GM13976 (cell line): Measurements from ENCODE around the gene NDUFB2.
"Not testable (repeated sequence)": the region's sequence is repeated elsewhere in the genome, so short reads cannot be mapped to it uniquely, and the experiment has no call there.

Source experiments
- DNase-seq: peaks from one replicate; pipeline ENCODE4 v3.0.0; 2012; ENCODE audit warnings: low spot score
- in situ Hi-C: fragments of 300-500 bp; cut with MboI; formaldehyde crosslinking; loops from one replicate; pipeline ENCODE4 v1.12.0; 2022; ENCODE audit warnings: low sequenced_read_pairs, mixed read lengths, inconsistent platforms; ENCODE audit not compliant: unreplicated experiment
- TF ChIP-seq, protein P1 (sequence below): IDR thresholded peaks from 2 replicates; pipeline ENCODE4 v1.5.1; 2012; ENCODE audit warnings: borderline replicate concordance, mild to moderate bottlenecking; ENCODE audit not compliant: insufficient read depth; ENCODE audit errors: extremely low read depth, missing control alignments, control extremely low read depth

NDUFB2 gene

GRCh38 chr7:140667476-140667875 is 29.0 kb upstream of the NDUFB2 start:
- TF ChIP-seq, protein P1, sequence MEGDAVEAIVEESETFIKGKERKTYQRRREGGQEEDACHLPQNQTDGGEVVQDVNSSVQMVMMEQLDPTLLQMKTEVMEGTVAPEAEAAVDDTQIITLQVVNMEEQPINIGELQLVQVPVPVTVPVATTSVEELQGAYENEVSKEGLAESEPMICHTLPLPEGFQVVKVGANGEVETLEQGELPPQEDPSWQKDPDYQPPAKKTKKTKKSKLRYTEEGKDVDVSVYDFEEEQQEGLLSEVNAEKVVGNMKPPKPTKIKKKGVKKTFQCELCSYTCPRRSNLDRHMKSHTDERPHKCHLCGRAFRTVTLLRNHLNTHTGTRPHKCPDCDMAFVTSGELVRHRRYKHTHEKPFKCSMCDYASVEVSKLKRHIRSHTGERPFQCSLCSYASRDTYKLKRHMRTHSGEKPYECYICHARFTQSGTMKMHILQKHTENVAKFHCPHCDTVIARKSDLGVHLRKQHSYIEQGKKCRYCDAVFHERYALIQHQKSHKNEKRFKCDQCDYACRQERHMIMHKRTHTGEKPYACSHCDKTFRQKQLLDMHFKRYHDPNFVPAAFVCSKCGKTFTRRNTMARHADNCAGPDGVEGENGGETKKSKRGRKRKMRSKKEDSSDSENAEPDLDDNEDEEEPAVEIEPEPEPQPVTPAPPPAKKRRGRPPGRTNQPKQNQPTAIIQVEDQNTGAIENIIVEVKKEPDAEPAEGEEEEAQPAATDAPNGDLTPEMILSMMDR = no peak
- in situ Hi-C loops = no loop called here
- no peak for DNase-seq

DNA sequence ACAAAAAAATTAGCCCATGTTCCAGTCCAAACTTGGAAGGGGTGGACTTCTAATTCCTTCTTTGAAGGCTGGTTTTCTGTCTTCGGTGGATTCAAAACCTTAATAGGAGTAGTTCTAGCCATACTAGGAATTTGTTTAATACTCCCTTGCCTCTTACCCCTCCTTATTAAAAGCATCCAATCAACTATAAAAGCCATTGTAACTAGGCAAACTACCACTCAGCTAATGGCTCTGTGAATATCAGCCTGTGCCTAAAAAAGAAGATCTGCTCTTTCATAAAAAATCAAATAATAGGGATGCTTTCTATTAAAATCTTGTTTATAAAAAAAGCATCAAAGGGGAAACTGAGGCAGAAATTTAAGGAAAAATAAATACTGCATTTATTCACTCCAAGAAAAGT is 27.9 kb upstream of the NDUFB2 start:
- TF ChIP-seq, protein P1 = no peak
- in situ Hi-C loops = no loop called here
- no peak for DNase-seq

- TF ChIP-seq, protein P1 = no peak
- no peak for DNase-seq
Measured at GRCh38 chr7:140669352-140669751, 27.2 kb upstream of the NDUFB2 start.

GRCh38 chr7:140669862-140670261 is 26.6 kb upstream of the NDUFB2 start:
- DNase-seq, in situ Hi-C loops: not testable (repeated sequence)

More at GRCh38 chr7:140669352-140669751, 27.2 kb upstream of the NDUFB2 start:
- in situ Hi-C loops = no loop called here

DNA sequence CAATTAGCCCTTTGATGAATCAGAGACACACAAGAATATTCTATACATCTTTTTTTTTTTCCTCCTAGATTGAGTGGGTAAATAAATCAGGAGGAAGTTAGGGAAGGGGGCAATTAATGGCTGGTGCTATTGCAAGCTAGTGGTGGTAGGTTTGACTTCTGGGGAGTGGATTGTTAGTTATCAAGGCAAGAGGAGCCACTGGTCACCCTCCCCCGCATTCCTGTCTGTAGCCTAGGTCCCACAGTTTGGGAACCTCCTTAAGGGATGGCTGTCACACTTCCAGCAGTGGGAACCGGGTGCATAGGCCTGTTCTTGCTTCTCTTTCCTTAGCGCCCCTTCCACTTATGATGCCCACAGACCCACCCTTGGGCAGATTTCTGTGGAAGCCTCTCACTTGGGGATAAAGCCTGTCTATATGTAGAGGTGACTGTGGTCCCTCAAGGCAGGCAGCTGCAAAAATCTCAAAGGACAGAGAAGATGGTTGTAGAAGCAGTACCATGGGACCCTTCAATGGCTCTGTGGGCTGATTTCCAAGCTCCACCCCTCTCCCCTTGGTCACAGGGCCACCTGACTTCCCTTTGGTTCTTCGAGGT is 26.1 kb upstream of the NDUFB2 start:
- no peak for DNase-seq
- TF ChIP-seq, protein P1 = no peak
- in situ Hi-C loops = no loop called here

GRCh38 chr7:140671966-140672365 is 24.5 kb upstream of the NDUFB2 start:
- in situ Hi-C loops = no loop called here
- TF ChIP-seq, protein P1 = no peak
- no peak for DNase-seq

- TF ChIP-seq, protein P1 = no peak
- in situ Hi-C loops = no loop called here
- peak; percentile 93 for DNase-seq
Measured at GRCh38 chr7:140672382-140673062, 24.0 kb upstream of the NDUFB2 start, which contains the start of gene ADCK2. ADCK2 (plus strand) TSS chr7:140672945; CDS start chr7:140673331, 386 bp downstream.
